ENCODE results near the gene INTS11.

Gene INTS11

DNA sequence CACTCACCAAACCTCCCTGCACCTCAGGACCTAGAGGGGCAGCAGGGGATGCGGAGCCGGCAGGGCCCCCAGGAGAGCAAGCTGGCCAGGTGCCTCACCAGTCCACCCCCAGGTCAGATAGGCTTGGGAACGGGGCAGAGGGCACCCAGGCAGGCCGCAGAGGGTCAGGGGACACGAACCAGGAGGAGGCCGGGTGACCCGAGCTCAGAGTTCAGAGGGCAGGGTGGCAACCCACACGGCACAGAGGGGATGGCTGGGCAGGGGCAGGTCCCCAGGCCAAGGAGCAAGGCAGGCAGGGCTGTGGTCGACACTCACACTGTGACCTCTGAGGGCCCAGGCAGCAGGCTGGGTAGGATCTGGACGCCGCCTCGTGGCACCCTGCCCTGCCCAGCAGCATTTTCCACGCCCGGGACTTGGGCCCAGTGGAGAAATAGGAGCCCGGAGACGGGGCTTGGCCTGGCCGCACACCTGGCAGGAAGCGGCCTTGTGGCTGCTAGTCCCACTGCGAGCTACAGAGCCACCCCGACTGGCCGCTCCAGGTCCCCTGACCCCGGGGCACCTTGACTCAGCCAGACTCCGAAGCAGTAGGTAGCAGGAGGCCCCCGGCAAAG, 19.5 kb upstream of the INTS11 start:
- DNase-seq (ENCODE audit: low read depth), result no peak

- no peak for DNase-seq (ENCODE audit: low read depth)
Measured at GRCh38 chr1:1342584-1343115, 18.2 kb upstream of the INTS11 start.

GRCh38 chr1:1342061-1342562, 17.7 kb upstream of the INTS11 start:
- DNase-seq (ENCODE audit: low read depth), result no peak

DNA sequence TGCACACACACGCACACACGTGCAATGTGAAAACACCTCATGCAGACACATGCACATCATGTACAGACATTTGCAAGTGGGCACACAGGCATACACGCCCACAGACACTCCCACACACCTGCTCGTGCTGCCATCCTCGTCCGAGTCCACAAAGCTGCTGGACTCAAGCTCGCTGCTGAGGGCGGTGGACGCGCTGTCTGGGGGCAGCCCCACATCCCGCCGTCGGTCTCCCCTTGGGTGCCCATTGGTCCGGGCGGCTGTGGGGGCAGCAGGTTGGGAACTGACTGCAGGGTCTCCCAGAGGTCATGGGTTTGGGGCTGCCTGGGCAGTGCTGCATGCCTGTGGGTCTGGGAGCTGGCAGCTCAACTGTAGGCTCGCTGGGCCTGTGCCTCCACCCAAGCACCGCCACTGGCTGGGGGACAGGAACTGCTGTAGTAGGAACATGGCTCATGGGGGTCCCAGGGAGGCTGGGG, 17.1 kb upstream of the INTS11 start:
- no peak for DNase-seq (ENCODE audit: low read depth)

GRCh38 chr1:1340791-1341548, 16.5 kb upstream of the INTS11 start:
- DNase-seq (ENCODE audit: low read depth), result no peak

- no peak for DNase-seq (ENCODE audit: low read depth)
Measured at GRCh38 chr1:1340185-1340584, 15.7 kb upstream of the INTS11 start.

- DNase-seq (ENCODE audit: low read depth), result no peak
Measured at GRCh38 chr1:1338278-1338677, 13.8 kb upstream of the INTS11 start.

GRCh38 chr1:1337793-1338147, 13.3 kb upstream of the INTS11 start:
- DNase-seq (ENCODE audit: low read depth), result peak; percentile 26

- DNase-seq (ENCODE audit: low read depth), result no peak
Measured at GRCh38 chr1:1336931-1337792, 12.7 kb upstream of the INTS11 start.

DNA sequence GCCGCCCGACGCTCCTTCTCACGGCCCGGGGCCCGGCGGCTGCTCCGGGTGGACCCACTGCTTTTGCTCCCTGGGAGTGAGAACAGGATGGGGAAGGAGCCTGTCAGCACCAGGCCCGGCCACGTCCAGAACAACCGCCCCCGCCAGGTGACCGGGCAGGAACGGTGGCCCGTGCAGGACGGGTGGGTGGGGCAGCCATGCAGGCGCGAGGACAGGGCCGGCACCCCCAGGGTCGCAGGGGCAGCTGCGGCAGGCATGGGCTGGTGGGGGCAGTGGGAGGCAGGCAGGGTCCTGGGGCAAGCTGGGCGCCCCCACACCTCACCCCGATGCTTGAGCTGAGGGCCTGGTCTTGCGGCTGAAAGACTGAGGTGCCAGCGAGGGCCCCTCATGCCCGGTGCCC, 12.0 kb upstream of the INTS11 start:
- no peak for DNase-seq (ENCODE audit: low read depth)

DNA sequence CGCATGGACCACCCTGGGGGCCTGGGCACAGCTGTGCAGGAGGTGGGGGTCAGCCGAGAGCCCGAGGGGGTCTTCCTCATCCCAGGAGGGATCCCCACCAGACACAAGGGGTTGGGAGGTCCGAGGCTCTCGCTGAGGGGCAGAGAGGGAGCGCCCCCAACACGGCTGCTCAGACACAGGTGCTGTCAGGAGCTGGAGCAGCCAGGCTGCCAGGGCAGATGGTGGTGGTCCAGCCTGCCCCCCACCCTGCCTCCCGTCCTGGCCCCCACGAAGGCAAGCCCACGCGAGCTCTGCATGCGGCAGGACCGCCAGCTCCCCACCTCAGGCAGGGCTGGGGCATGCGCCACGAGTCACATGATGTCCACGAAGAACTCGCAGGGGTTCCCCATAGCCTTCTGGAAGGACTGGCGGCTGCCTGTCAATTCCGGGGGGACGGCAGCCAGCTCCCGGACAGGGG, 11.4 kb upstream of the INTS11 start:
- no peak for DNase-seq (ENCODE audit: low read depth)

GRCh38 chr1:1335283-1335682, 10.8 kb upstream of the INTS11 start:
- no peak for DNase-seq (ENCODE audit: low read depth)

DNA sequence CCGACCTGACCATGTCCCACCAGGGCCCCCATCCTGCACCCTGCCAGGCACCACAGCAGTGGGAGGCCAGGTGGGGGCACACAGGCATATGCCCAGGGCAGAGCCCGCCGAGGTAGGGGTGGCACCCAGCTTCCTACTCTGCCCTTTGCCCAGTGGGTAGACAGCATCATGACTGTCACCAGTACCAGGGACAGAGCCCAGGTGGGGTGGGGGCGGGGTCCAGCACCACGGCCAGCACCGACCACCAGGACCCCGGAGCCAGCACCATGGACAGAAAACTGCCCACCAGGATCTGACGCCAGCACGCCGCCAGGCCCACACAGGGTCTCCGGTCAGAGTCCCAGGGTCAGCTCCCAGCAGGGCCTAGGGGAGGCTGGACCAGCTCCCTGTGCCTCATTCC, 10.4 kb upstream of the INTS11 start:
- DNase-seq (ENCODE audit: low read depth), result no peak

GRCh38 chr1:1333551-1334241, 9.2 kb upstream of the INTS11 start:
- no peak for DNase-seq (ENCODE audit: low read depth)

GRCh38 chr1:1332774-1333480, 8.5 kb upstream of the INTS11 start:
- no peak for DNase-seq (ENCODE audit: low read depth)

GRCh38 chr1:1332031-1332755, 7.7 kb upstream of the INTS11 start:
- DNase-seq (ENCODE audit: low read depth), result no peak

- DNase-seq (ENCODE audit: low read depth), result no peak
Measured at GRCh38 chr1:1331068-1331965, 6.9 kb upstream of the INTS11 start, which contains the start of gene TAS1R3. TSS of gene TAS1R3 (plus strand) at chr1:1331280. CDS start at chr1:1331346, 66 bp downstream.

DNA sequence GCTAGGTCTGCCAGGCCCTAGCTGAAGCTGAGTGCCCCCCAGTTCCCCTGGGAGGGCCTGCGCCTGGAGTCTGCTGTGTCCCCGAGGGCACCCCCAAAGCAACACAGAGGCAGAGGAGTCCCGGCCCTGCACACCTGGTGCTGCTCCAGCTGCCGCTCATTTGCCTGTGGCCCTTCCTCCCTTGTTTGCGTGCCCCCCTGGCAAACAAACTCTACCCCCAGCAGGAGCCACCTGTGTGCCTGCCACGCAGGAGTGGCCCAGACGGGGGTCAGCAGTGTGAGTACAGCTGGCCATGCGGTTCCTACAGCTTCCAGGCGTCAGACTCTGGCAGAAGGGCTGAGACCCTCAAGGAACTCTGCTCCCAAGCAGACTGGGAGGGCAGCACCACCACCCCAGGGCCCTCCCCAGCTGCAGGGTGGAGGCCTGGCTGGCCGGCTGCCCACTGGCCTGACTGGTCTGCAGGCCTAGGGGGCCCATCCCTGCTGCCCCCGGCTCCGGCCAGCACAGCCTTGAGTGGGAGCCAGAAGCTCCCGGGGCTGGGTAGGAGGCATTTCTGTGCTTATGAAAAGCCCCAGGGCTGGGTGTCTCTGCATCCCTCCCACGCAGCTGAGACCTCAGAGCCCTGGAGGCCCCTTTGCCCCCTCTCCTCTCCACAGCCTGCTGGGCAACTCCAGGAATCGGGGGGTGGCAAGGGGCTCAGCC, 6.1 kb upstream of the INTS11 start:
- no peak for DNase-seq (ENCODE audit: low read depth)

Measured in stimulated activated CD8-positive, alpha-beta memory T cell treated with anti-CD3 and anti-CD28 coated beads, Interleukin-4, amount 100 ng/mL, for 24 hours (primary cell).